Measurements from ENCODE around the gene MMP17. TPM values are rescaled to one million over a fixed set of nuclear protein-coding genes. Genes with fewer than 3 reads are reported as not detected.

The MMP17 gene
- total and polyA plus RNA-seq, 2 donors from 2014 or later, result 0.82 to 3.2 TPM

GRCh38 chr12:131860472-131861260 is 32.5 kb downstream of the MMP17 start:
- FAIRE-seq, result no peak
- intact Hi-C loops (cut with DNase I), result no loop called here

DNA sequence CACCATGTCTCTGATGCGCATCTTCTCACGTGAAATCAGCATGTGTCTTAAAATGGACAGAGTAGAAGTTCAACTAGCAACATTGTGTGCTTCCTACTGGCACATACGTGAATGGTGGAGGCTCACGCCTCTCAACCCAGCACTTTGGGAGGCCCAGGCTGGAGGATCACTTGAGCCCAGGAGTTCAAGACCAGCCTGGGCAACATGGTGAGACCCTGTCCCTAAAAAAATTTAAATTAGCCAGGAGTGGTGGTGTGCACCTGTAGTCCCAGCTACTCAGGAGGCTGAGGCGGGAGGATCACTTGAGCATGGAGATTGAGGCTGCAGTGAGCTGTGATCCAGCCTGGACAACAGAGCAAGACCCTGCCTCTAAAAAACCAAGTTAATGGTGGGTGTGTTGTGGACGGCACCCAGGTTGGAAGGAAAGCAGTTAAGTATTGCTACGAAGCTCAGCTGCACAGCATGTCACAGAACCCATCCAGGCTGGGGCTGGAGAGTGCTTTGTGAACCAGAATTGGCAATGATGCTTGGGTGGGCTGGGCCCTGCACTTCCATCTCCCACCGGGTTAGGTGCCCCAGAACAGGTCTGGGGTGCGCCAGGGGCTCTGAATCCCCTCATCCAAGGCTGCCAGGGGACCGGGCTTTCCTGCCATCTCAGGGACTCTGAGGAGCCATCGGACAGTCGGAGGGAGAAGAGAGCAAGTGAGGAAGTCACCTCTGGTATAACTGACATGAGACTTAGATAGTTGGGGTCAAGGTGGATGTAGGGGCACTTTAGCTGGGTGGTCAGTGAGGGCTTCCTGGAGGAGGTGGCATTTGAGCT is 33.3 kb downstream of the MMP17 start:
- no peak overlapping the region for H3K4me3 ChIP-seq (ENCODE audit: low read length in 3 of 3)
- FAIRE-seq (no peak), DNase-seq (peak in 2 of 5 donors; percentile 28 to 43)
- no peak overlapping the region for H3K9ac ChIP-seq (ENCODE audit: low read length in 3 of 3)
- H3K4me1 ChIP-seq (ENCODE audit: control insufficient read depth in 2 of 3, insufficient read depth in 2 of 3, low read depth in 1 of 3, low read length in 3 of 3), result no peaks in the 10 kb centered on the region
- H3K36me3 ChIP-seq (ENCODE audit: control insufficient read depth in 2 of 3, insufficient read depth in 3 of 3, low read length in 3 of 3), result no peaks in the 10 kb centered on the region
- H3K27me3 ChIP-seq (ENCODE audit: control insufficient read depth, insufficient read depth, low read length), result no peaks in the 10 kb centered on the region
- intact Hi-C loops (cut with DNase I), result no loop called here
- H3K27ac ChIP-seq (ENCODE audit: low read depth in 2 of 2, low read length in 2 of 2), result no peak overlapping the region
- no peaks in the 10 kb centered on the region for H3K9me3 ChIP-seq (ENCODE audit: control insufficient read depth in 2 of 3, insufficient read depth in 1 of 3, low read length in 3 of 3)
- no peak for TF ChIP-seq CTCF (IDR thresholded peaks at IDR 0.05; ENCODE audit: borderline replicate concordance, extremely low read depth, insufficient read depth)

More at GRCh38 chr12:131860472-131861260, 32.5 kb downstream of the MMP17 start:
- no peak overlapping the region for H3K4me3 ChIP-seq (ENCODE audit: low read length in 3 of 3)
- H3K4me1 ChIP-seq (ENCODE audit: control insufficient read depth in 2 of 3, insufficient read depth in 2 of 3, low read depth in 1 of 3, low read length in 3 of 3), result no peaks in the 10 kb centered on the region
- TF ChIP-seq CTCF (IDR thresholded peaks at IDR 0.05; ENCODE audit: borderline replicate concordance, extremely low read depth, insufficient read depth), result no peak
- peak in 4 of 5 donors; percentile 56 to 82 (median 78) for DNase-seq
- H3K36me3 ChIP-seq (ENCODE audit: control insufficient read depth in 2 of 3, insufficient read depth in 3 of 3, low read length in 3 of 3), result no peaks in the 10 kb centered on the region
- no peaks in the 10 kb centered on the region for H3K9me3 ChIP-seq (ENCODE audit: control insufficient read depth in 2 of 3, insufficient read depth in 1 of 3, low read length in 3 of 3)
- no peaks in the 10 kb centered on the region for H3K27me3 ChIP-seq (ENCODE audit: control insufficient read depth, insufficient read depth, low read length)
- H3K27ac ChIP-seq (ENCODE audit: low read depth in 2 of 2, low read length in 2 of 2), result no peak overlapping the region
- no peak overlapping the region for H3K9ac ChIP-seq (ENCODE audit: low read length in 3 of 3)

DNA sequence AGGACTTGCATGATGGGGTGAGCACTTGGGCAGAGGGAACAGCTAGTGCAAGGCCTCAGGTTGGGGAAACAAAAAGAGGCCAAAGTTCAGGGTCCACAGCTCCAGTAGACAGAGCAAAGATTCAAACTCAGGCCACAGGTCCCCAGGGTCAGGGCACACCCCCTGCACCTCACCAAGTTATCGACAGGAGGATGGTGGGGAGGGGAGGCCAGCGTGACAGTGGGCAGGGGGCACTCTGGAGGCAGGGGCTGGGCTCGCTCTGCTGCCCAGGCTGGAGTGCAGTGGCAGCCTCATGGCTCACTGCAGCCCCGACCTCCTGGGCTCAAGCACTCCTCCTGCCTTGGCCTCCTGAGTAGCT is 33.9 kb downstream of the MMP17 start:
- FAIRE-seq, result no peak
- intact Hi-C loops (cut with DNase I), result no loop called here
- H3K9ac ChIP-seq (ENCODE audit: low read length in 3 of 3), result no peak overlapping the region
- no peaks in the 10 kb centered on the region for H3K9me3 ChIP-seq (ENCODE audit: control insufficient read depth in 2 of 3, insufficient read depth in 1 of 3, low read length in 3 of 3)
- no peaks in the 10 kb centered on the region for H3K4me1 ChIP-seq (ENCODE audit: control insufficient read depth in 2 of 3, insufficient read depth in 2 of 3, low read depth in 1 of 3, low read length in 3 of 3)
- no peak for TF ChIP-seq CTCF (IDR thresholded peaks at IDR 0.05; ENCODE audit: borderline replicate concordance, extremely low read depth, insufficient read depth)
- peak in 2 of 5 donors; percentile 36 to 55 for DNase-seq
- H3K27me3 ChIP-seq (ENCODE audit: control insufficient read depth, insufficient read depth, low read length), result no peaks in the 10 kb centered on the region
- no peaks in the 10 kb centered on the region for H3K36me3 ChIP-seq (ENCODE audit: control insufficient read depth in 2 of 3, insufficient read depth in 3 of 3, low read length in 3 of 3)
- no peak overlapping the region for H3K4me3 ChIP-seq (ENCODE audit: low read length in 3 of 3)
- H3K27ac ChIP-seq (ENCODE audit: low read depth in 2 of 2, low read length in 2 of 2), result no peak overlapping the region
